Duodenal mucosa (tissue), 2 donors: ENCODE data around the gene INTS1.

Experiments used
- H3K27ac ChIP-seq: one replicate; pipeline ENCODE4 v1.7.0; 2013; ENCODE audit warnings: low read depth, low read length
- H3K27me3 ChIP-seq, 2 donors: one replicate each; pipeline ENCODE4 v1.7.0; 2013; ENCODE audit warnings: low read length in 2 of 2, control low read depth in 1 of 2; ENCODE audit not compliant: insufficient read depth in 2 of 2, control insufficient read depth in 1 of 2
- H3K36me3 ChIP-seq, 2 donors: one replicate each; pipeline ENCODE4 v1.7.0; 2013; ENCODE audit warnings: low read length in 2 of 2, control low read depth in 1 of 2; ENCODE audit not compliant: insufficient read depth in 2 of 2, control insufficient read depth in 1 of 2
- H3K4me1 ChIP-seq, 2 donors: one replicate each; pipeline ENCODE4 v1.7.0; 2013; ENCODE audit warnings: low read length in 2 of 2, control low read depth in 1 of 2; ENCODE audit not compliant: insufficient read depth in 2 of 2, control insufficient read depth in 1 of 2
- H3K4me3 ChIP-seq, 2 donors: one replicate each; pipeline ENCODE4 v1.7.0; 2013; ENCODE audit warnings: low read length in 2 of 2, low read depth in 1 of 2
- H3K9ac ChIP-seq, 2 donors: one replicate each; pipeline ENCODE4 v1.7.0; 2013; ENCODE audit warnings: low read length in 2 of 2, low read depth in 1 of 2
- H3K9me3 ChIP-seq, 2 donors: one replicate each; pipeline ENCODE4 v1.7.0; 2013; ENCODE audit warnings: low read length in 2 of 2, control low read depth in 1 of 2; ENCODE audit not compliant: control insufficient read depth in 1 of 2

Gene INTS1

GRCh38 chr7:1546909-1547776 lies 43.0 kb upstream of the INTS1 start:
- H3K27ac ChIP-seq = no peak overlapping the region
- H3K36me3 ChIP-seq = peaks cover 8 to 30% of the 10 kb centered on the region in 2 donors
- no peak overlapping the region for H3K4me3 ChIP-seq

GRCh38 chr7:1546274-1546908 lies 42.2 kb upstream of the INTS1 start:
- H3K36me3 ChIP-seq = peaks cover 8 to 31% of the 10 kb centered on the region in 2 donors
- H3K9me3 ChIP-seq = no peaks in the 10 kb centered on the region
- H3K4me3 ChIP-seq = no peak overlapping the region
- no peak overlapping the region for H3K27ac ChIP-seq
- no peak overlapping the region for H3K9ac ChIP-seq
- H3K27me3 ChIP-seq = no peaks in the 10 kb centered on the region
- peaks cover 0 to 3% of the 10 kb centered on the region in 2 donors for H3K4me1 ChIP-seq

More at GRCh38 chr7:1546909-1547776, 43.0 kb upstream of the INTS1 start:
- Histone ChIP-seq H3K9ac (no peak overlapping the region), H3K9me3 (no peaks in the 10 kb centered on the region), H3K27me3 (no peaks in the 10 kb centered on the region), H3K4me1 (peaks cover 0 to 3% of the 10 kb centered on the region in 2 donors)

DNA sequence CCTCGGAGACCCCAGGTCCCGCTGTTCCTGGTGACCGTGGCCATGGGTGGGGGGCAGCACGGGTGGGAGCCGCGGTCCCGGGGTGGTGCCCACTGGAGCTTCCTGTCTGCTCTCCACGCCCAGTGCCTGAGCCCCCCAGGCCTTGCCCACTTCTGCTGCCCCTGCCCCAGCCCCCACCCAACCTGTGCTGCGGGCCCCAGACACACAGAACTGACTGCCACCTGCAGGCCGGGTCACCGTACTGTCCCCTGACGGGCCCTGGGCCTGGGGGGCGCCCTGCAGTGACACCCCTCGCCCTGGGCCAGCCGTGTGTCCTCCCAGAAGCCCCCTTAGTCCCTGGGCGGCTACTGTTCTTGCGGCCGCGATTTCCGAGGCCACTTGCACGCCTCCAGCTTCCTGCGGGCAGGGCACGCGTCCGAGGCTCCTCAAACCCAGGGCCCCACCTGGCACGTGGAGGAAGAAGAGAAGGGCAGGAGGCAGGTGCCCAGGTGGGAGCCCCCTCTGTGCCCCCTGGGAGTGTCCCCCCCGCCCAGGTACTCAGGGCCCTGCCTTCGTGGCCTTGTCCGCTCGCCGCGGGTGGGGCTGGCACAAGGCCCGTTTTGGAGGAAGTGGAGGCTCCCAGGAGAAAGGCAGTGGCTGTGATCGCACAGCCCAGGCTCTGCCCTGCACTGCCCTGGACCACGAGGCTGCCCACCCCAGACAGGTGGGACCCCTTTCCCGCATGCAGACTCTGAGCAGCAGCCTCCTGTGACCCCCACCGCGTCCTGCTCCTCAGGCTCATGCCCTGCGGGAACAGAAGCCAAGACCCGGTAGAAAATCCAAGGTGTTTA lies 41.4 kb upstream of the INTS1 start:
- no peak overlapping the region for H3K4me3 ChIP-seq
- H3K27ac ChIP-seq = no peak overlapping the region
- H3K4me1 ChIP-seq = peaks cover 0 to 3% of the 10 kb centered on the region in 2 donors
- no peaks in the 10 kb centered on the region for H3K27me3 ChIP-seq
- H3K9me3 ChIP-seq = no peaks in the 10 kb centered on the region
- H3K36me3 ChIP-seq = peaks cover 14 to 36% of the 10 kb centered on the region in 2 donors
- H3K9ac ChIP-seq = no peak overlapping the region

DNA sequence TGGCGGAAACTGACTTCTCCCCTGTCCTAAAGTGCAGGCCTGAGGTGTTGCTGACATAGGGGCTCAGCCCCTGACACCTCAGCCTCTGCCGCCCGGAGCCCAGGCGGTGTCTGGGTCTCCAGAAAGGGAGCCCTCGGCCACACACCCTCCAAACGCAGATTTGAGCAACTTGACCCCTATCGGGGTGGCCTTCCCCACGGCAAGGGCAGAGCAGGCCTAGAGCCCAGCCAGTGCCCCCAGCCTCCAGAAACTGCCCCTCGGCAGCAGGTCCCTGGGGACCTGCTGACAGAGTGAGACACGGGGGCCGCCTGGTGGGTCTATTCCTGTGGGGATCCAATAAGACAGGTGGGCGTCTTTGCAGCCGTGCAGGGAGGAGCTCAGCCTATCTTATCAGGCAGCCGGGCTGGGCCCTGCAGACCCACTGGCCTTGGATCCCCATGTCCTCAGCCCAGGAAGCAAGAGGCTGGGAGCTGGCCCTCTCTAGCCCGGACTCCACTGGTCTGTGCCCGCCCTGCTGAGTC lies 40.8 kb upstream of the INTS1 start:
- Histone ChIP-seq H3K9ac (no peak overlapping the region), H3K27ac (no peak overlapping the region), H3K9me3 (no peaks in the 10 kb centered on the region), H3K4me3 (no peak overlapping the region), H3K4me1 (peaks cover 0 to 3% of the 10 kb centered on the region in 2 donors), H3K27me3 (no peaks in the 10 kb centered on the region), H3K36me3 (peaks cover 17 to 35% of the 10 kb centered on the region in 2 donors)

GRCh38 chr7:1544178-1544895 lies 40.1 kb upstream of the INTS1 start:
- no peaks in the 10 kb centered on the region for H3K27me3 ChIP-seq
- H3K4me3 ChIP-seq = no peak overlapping the region
- peaks cover 0 to 3% of the 10 kb centered on the region in 2 donors for H3K4me1 ChIP-seq
- H3K36me3 ChIP-seq = peaks cover 20 to 39% of the 10 kb centered on the region in 2 donors
- H3K27ac ChIP-seq = no peak overlapping the region
- H3K9me3 ChIP-seq = no peaks in the 10 kb centered on the region
- no peak overlapping the region for H3K9ac ChIP-seq

DNA sequence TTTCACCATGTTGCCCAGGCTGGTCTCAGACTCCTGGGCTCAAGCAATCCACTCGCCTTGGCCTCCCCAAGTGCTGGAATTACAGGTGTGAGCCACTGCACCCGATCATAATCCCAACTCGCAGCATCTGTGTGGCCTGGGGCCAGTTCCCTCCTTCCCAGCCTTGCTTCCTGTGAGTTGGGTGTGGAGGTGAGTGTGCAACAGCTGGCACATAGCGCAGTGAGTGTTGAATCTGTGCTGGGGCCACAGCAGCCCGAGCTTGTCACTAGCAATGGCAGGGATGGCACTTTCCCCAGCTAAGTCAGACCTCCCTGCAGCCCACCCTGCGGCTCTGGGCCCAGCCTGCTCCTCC lies 39.6 kb upstream of the INTS1 start:
- Histone ChIP-seq H3K9ac (no peak overlapping the region), H3K36me3 (peaks cover 19 to 39% of the 10 kb centered on the region in 2 donors), H3K27ac (no peak overlapping the region), H3K9me3 (no peaks in the 10 kb centered on the region), H3K27me3 (no peaks in the 10 kb centered on the region), H3K4me3 (no peak overlapping the region), H3K4me1 (peaks cover 0 to 3% of the 10 kb centered on the region in 2 donors)

- no peak overlapping the region for H3K9ac ChIP-seq
- H3K9me3 ChIP-seq = no peaks in the 10 kb centered on the region
- no peak overlapping the region for H3K27ac ChIP-seq
- peaks cover 18 to 38% of the 10 kb centered on the region in 2 donors for H3K36me3 ChIP-seq
- H3K4me1 ChIP-seq = peaks cover 0 to 3% of the 10 kb centered on the region in 2 donors
- no peaks in the 10 kb centered on the region for H3K27me3 ChIP-seq
- H3K4me3 ChIP-seq = no peak overlapping the region
Measured at GRCh38 chr7:1542841-1543747, 38.9 kb upstream of the INTS1 start.

- Histone ChIP-seq H3K27me3 (no peaks in the 10 kb centered on the region), H3K9me3 (no peaks in the 10 kb centered on the region), H3K36me3 (peaks cover 18 to 34% of the 10 kb centered on the region in 2 donors), H3K4me1 (peaks cover 0 to 11% of the 10 kb centered on the region in 2 donors), H3K4me3 (no peak overlapping the region), H3K27ac (no peak overlapping the region), H3K9ac (no peak overlapping the region)
Measured at GRCh38 chr7:1542329-1542728, 38.1 kb upstream of the INTS1 start.
